WTC11 (cell line): Measurements from ENCODE around the gene OS9. TPM values are rescaled to one million over a fixed set of nuclear protein-coding genes. Genes with fewer than 3 reads are reported as not detected.
A peak's percentile ranks its signal among the peaks of the same experiment; 100 is the strongest.

Experiments
- ATAC-seq: fragments of 200-7000 bp; cut with Tn5 transposase; 2 replicates; pipeline ENCODE4 v1.10.0; 2021; ENCODE audit warnings: mild to moderate bottlenecking, moderate library complexity
- CTCF ChIA-PET: fragments of 300-600 bp; sonication (Branson Sonifier 250); formaldehyde crosslinking; loops from one replicate; lab custom pipeline; 2021; ENCODE audit warnings: antibody characterized with exemption; lab: Charles Lee
- POLR2A ChIA-PET: fragments of 350-600 bp; sonication (Branson Sonifier 250); formaldehyde crosslinking; loops from one replicate; lab custom pipeline; 2021; ENCODE audit warnings: antibody characterized with exemption; lab: Charles Lee
- DNase-seq: peaks from one replicate; pipeline ENCODE4 v3.0.0; 2021; ENCODE audit warnings: low spot score
- H3K27ac Mint-ChIP-seq: 2 replicates; pipeline ENCODE4 v1.8.0; 2021; ENCODE audit warnings: mixed read lengths
- H3K27me3 Mint-ChIP-seq: 2 replicates; pipeline ENCODE4 v1.8.0; 2021; ENCODE audit warnings: low read depth, mild to moderate bottlenecking, moderate library complexity, mixed read lengths
- H3K36me3 Mint-ChIP-seq: 2 replicates; pipeline ENCODE4 v1.8.0; 2021; ENCODE audit warnings: mixed read lengths
- H3K4me1 Mint-ChIP-seq: 2 replicates; pipeline ENCODE4 v1.8.0; 2022; ENCODE audit warnings: mixed read lengths
- H3K4me3 Mint-ChIP-seq: 2 replicates; pipeline ENCODE4 v1.8.0; 2021; ENCODE audit warnings: mild to moderate bottlenecking, moderate library complexity, mixed read lengths
- H3K9me3 Mint-ChIP-seq: 2 replicates; pipeline ENCODE4 v1.8.0; 2021; ENCODE audit warnings: mixed read lengths
- E2F1 ChIP-seq: sonication (generic); formaldehyde crosslinking; IDR thresholded peaks from 2 replicates; pipeline ENCODE4 v1.8.0; 2022; ENCODE audit warnings: mild to moderate bottlenecking, missing genetic modification reagents
- E2F5 ChIP-seq: sonication (generic); formaldehyde crosslinking; IDR thresholded peaks from 2 replicates; pipeline ENCODE4 v1.8.1; 2022; ENCODE audit warnings: mild to moderate bottlenecking, moderate library complexity, missing genetic modification reagents
- FOXP1 ChIP-seq: sonication (generic); formaldehyde crosslinking; IDR thresholded peaks from 2 replicates; pipeline ENCODE4 v1.8.0; 2022; ENCODE audit warnings: missing genetic modification reagents, mild to moderate bottlenecking, moderate library complexity, borderline replicate concordance
- NFYB ChIP-seq: sonication (generic); formaldehyde crosslinking; conservative IDR thresholded peaks from 2 replicates; pipeline ENCODE4 v1.8.0; 2022; ENCODE audit warnings: low read depth, missing genetic modification reagents
- NR2C2 ChIP-seq: sonication (generic); formaldehyde crosslinking; IDR thresholded peaks from 2 replicates; pipeline ENCODE4 v1.8.0; 2022; ENCODE audit warnings: mild to moderate bottlenecking, missing genetic modification reagents
- PRDM15 ChIP-seq: sonication (generic); formaldehyde crosslinking; IDR thresholded peaks from 2 replicates; pipeline ENCODE4 v1.8.0; 2022; ENCODE audit warnings: missing genetic modification reagents
- SP1 ChIP-seq: sonication (generic); formaldehyde crosslinking; conservative IDR thresholded peaks from 2 replicates; pipeline ENCODE4 v1.8.1; 2022; ENCODE audit warnings: missing genetic modification reagents
- TEAD4 ChIP-seq: sonication (generic); formaldehyde crosslinking; IDR thresholded peaks from 2 replicates; pipeline ENCODE4 v1.8.0; 2022; ENCODE audit warnings: mild to moderate bottlenecking, missing genetic modification reagents
- USF2 ChIP-seq: sonication (generic); formaldehyde crosslinking; IDR thresholded peaks from 2 replicates; pipeline ENCODE4 v1.8.1; 2023; ENCODE audit warnings: mild to moderate bottlenecking, missing genetic modification reagents, moderate library complexity
- ZBTB21 ChIP-seq: sonication (generic); formaldehyde crosslinking; IDR thresholded peaks from 2 replicates; pipeline ENCODE4 v1.8.1; 2023; ENCODE audit warnings: mild to moderate bottlenecking, missing genetic modification reagents, borderline replicate concordance
- ZNF232 ChIP-seq: sonication (generic); formaldehyde crosslinking; IDR thresholded peaks from 2 replicates; pipeline ENCODE4 v1.8.0; 2022; ENCODE audit warnings: mild to moderate bottlenecking, missing genetic modification reagents
- total RNA-seq: library from RNA; stranded (reverse); gene quantifications from 3 replicates; pipeline ENCODE4 v1.2.3, GENCODE V29; 2021
- TF ChIP-seq, protein P1 (sequence below): sonication (generic); formaldehyde crosslinking; IDR thresholded peaks from 2 replicates; pipeline ENCODE4 v1.8.1; 2023; ENCODE audit warnings: mild to moderate bottlenecking, moderate library complexity, missing genetic modification reagents
- TF ChIP-seq, protein P2 (sequence below): fragments of 250-450 bp; sonication (Bioruptor Pico); IDR thresholded peaks from 2 replicates; pipeline ENCODE4 v1.9.0; 2021; ENCODE audit warnings: mild to moderate bottlenecking, borderline replicate concordance

OS9 gene
- total RNA-seq, 1 experiment from 2014 or later: 77.5 TPM

DNA sequence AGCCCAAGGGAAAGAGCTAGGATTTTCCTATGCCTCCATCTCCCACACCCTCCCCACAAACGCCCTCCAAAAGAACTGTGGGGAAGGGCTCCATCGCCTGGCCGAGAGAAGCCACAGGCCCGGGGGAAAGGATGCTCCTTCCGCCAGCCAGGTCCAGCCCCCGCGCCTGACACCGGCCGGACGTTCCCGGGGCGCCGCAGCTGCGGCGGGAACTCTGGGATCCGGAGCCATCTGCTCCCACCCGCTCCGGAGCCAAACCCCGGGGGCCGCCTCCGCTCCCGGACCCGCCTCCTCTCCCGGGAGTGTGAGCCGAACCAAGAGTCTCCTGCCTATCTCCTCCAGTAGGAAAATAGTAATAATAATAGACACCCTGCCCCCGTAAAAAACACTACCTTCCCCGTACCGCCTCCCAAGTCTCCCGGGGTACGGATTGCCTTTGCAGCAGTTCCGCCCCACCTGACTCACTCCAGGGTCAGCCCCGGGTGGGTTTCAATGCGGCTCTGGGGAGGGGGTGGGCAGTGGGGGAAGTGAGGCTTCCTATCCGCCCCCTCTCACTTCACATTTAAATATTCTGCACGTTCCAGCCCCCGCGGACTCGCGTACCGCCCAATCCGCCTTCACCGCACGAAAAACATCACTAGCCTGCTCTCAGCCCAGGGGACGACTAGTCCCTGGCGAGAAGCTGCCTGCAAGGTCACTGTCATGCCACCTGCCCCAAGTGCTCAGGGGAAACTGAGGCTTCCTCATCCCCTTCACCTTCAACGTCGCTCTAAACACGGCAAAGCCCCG, 42.2 kb downstream of the OS9 start:
- POLR2A ChIA-PET: interaction anchor here (0.6 to 2.2 kb wide), 9 partner anchors 9 to 169 kb away, joined by 3 to 12 read pairs (median 3); partner anchors contain the start of genes EEF1AKMT3, METTL1 and TSPAN31
- no peaks in the 10 kb centered on the region for H3K9me3 Mint-ChIP-seq
- H3K27me3 Mint-ChIP-seq: peaks cover 95% of the 10 kb centered on the region
- peak; percentile 70 for ATAC-seq
- TF ChIP-seq E2F5 (CRISPR knock-in tag) (0 out of 2 replicates have a peak, but pooled peaks have one; percentile 33), TEAD4 (CRISPR knock-in tag) (no peak), USF2 (CRISPR knock-in tag) (0 out of 2 replicates have a peak, but pooled peaks have one; percentile 27), ZNF232 (CRISPR knock-in tag) (0 out of 2 replicates have a peak, but pooled peaks have one; percentile 28), PRDM15 (peak; percentile 71), SP1 (CRISPR knock-in tag) (peak; percentile 22; the same call in 1 of the 2 replicates), E2F1 (CRISPR knock-in tag) (no peak)
- TF ChIP-seq, protein P1, sequence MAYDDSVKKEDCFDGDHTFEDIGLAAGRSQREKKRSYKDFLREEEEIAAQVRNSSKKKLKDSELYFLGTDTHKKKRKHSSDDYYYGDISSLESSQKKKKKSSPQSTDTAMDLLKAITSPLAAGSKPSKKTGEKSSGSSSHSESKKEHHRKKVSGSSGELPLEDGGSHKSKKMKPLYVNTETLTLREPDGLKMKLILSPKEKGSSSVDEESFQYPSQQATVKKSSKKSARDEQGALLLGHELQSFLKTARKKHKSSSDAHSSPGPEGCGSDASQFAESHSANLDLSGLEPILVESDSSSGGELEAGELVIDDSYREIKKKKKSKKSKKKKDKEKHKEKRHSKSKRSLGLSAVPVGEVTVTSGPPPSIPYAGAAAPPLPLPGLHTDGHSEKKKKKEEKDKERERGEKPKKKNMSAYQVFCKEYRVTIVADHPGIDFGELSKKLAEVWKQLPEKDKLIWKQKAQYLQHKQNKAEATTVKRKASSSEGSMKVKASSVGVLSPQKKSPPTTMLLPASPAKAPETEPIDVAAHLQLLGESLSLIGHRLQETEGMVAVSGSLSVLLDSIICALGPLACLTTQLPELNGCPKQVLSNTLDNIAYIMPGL (CRISPR knock-in tag): peak; percentile 58; the same call in 1 of the 2 replicates
- TF ChIP-seq, all 79 proteins: peak for 6
- CTCF ChIA-PET: interaction anchor here (0.6 to 6.6 kb wide), 33 partner anchors 9 to 979 kb away, joined by 3 to 146 read pairs (median 5); partner anchors contain the start of genes ARHGEF25, B4GALNT1, CYP27B1 and DCTN2
- DNase-seq: peak; percentile 80
- no peaks in the 10 kb centered on the region for H3K36me3 Mint-ChIP-seq
- H3K4me3 Mint-ChIP-seq: peak overlapping the region; percentile 75
- no peak overlapping the region for H3K27ac Mint-ChIP-seq
- H3K4me1 Mint-ChIP-seq: peaks cover 25% of the 10 kb centered on the region

- ATAC-seq (peak; percentile 4; the same call in 1 of the 2 replicates), DNase-seq (no peak)
- no peaks in the 10 kb centered on the region for H3K9me3 Mint-ChIP-seq
- H3K4me1 Mint-ChIP-seq: peaks cover 25% of the 10 kb centered on the region
- CTCF ChIA-PET: interaction anchor here (0.5 to 6.6 kb wide), 21 partner anchors 8 to 980 kb away, joined by 3 to 146 read pairs (median 6); partner anchors contain the start of genes B4GALNT1, CYP27B1, OS9 and PIP4K2C
- POLR2A ChIA-PET: interaction anchor here (0.6 to 2.2 kb wide), 6 partner anchors 8 to 170 kb away, joined by 3 to 12 read pairs (median 4); partner anchors contain the start of genes CDK4, EEF1AKMT3, METTL1 and TSPAN31
- H3K27ac Mint-ChIP-seq: no peak overlapping the region
- H3K27me3 Mint-ChIP-seq: peaks cover 95% of the 10 kb centered on the region
- H3K4me3 Mint-ChIP-seq: peak overlapping the region; percentile 75
- TF ChIP-seq PRDM15: peak; percentile 73
- TF ChIP-seq, protein P2, sequence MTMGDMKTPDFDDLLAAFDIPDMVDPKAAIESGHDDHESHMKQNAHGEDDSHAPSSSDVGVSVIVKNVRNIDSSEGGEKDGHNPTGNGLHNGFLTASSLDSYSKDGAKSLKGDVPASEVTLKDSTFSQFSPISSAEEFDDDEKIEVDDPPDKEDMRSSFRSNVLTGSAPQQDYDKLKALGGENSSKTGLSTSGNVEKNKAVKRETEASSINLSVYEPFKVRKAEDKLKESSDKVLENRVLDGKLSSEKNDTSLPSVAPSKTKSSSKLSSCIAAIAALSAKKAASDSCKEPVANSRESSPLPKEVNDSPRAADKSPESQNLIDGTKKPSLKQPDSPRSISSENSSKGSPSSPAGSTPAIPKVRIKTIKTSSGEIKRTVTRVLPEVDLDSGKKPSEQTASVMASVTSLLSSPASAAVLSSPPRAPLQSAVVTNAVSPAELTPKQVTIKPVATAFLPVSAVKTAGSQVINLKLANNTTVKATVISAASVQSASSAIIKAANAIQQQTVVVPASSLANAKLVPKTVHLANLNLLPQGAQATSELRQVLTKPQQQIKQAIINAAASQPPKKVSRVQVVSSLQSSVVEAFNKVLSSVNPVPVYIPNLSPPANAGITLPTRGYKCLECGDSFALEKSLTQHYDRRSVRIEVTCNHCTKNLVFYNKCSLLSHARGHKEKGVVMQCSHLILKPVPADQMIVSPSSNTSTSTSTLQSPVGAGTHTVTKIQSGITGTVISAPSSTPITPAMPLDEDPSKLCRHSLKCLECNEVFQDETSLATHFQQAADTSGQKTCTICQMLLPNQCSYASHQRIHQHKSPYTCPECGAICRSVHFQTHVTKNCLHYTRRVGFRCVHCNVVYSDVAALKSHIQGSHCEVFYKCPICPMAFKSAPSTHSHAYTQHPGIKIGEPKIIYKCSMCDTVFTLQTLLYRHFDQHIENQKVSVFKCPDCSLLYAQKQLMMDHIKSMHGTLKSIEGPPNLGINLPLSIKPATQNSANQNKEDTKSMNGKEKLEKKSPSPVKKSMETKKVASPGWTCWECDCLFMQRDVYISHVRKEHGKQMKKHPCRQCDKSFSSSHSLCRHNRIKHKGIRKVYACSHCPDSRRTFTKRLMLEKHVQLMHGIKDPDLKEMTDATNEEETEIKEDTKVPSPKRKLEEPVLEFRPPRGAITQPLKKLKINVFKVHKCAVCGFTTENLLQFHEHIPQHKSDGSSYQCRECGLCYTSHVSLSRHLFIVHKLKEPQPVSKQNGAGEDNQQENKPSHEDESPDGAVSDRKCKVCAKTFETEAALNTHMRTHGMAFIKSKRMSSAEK (CRISPR knock-in tag): no peak
- TF ChIP-seq FOXP1 (CRISPR knock-in tag): no peak
- TF ChIP-seq NR2C2 (CRISPR knock-in tag): no peak
- TF ChIP-seq ZBTB21 (CRISPR knock-in tag): no peak
- no peak for TF ChIP-seq NFYB
- H3K36me3 Mint-ChIP-seq: no peaks in the 10 kb centered on the region
Measured at GRCh38 chr12:57736741-57737466, 43.0 kb downstream of the OS9 start.
